LNCaP clone FGC (cell line): Measurements from ENCODE around the gene DKK3.

Experiments
- DNase-seq: peaks from one replicate; pipeline ENCODE4 v3.0.0-alpha.2; 2011; ENCODE audit warnings: low read depth
- H3K4me3 ChIP-seq: 2 replicates; pipeline ENCODE4 v1.5.1; 2011; ENCODE audit warnings: mild to moderate bottlenecking, low read depth, low read length, control low read depth
- CTCF ChIP-seq: IDR thresholded peaks from 2 replicates; pipeline ENCODE4 v1.5.1; 2012; ENCODE audit warnings: mild to moderate bottlenecking; ENCODE audit not compliant: control insufficient read depth, insufficient read depth; ENCODE audit errors: extremely low read depth

The DKK3 gene

GRCh38 chr11:11985954-11986949 lies 22.2 kb downstream of the DKK3 start:
- no peak for TF ChIP-seq CTCF
- DNase-seq, result no peak
- H3K4me3 ChIP-seq, result no peak overlapping the region

- no peak for TF ChIP-seq CTCF
- DNase-seq, result no peak
- no peak overlapping the region for H3K4me3 ChIP-seq
Observed at GRCh38 chr11:11985016-11985715, 23.3 kb downstream of the DKK3 start.

- H3K4me3 ChIP-seq, result no peak overlapping the region
- TF ChIP-seq CTCF, result no peak
Observed at GRCh38 chr11:11984563-11984962, 23.9 kb downstream of the DKK3 start.

GRCh38 chr11:11983427-11983826 lies 25.0 kb downstream of the DKK3 start:
- no peak for TF ChIP-seq CTCF
- no peak overlapping the region for H3K4me3 ChIP-seq
- DNase-seq, result no peak

More at GRCh38 chr11:11984563-11984962, 23.9 kb downstream of the DKK3 start:
- DNase-seq, result no peak

GRCh38 chr11:11982975-11983374 lies 25.5 kb downstream of the DKK3 start:
- TF ChIP-seq CTCF, result no peak
- H3K4me3 ChIP-seq, result no peak overlapping the region
- DNase-seq, result no peak

- TF ChIP-seq CTCF, result no peak
- DNase-seq, result no peak
- H3K4me3 ChIP-seq, result no peak overlapping the region
Observed at GRCh38 chr11:11982461-11982860, 26.0 kb downstream of the DKK3 start.
